Dendritic cell treated with granulocyte-macrophage colony-stimulating factor and Interleukin-4, amounts not matched to agents 40 ng/mL and 50 ng/mL, for 4 days (primary cell): ENCODE results near the gene TPK1.

Source experiments
- H3K27ac Mint-ChIP-seq: one replicate; pipeline ENCODE4 v1.8.0; 2022; ENCODE audit warnings: mild to moderate bottlenecking, mixed read lengths
- H3K27me3 Mint-ChIP-seq: one replicate; pipeline ENCODE4 v1.8.0; 2022; ENCODE audit warnings: mild to moderate bottlenecking, mixed read lengths
- H3K36me3 Mint-ChIP-seq: one replicate; pipeline ENCODE4 v1.8.0; 2022; ENCODE audit warnings: low read depth, mixed read lengths
- H3K4me1 Mint-ChIP-seq: one replicate; pipeline ENCODE4 v1.8.0; 2022; ENCODE audit warnings: low read depth, mixed read lengths
- H3K4me3 Mint-ChIP-seq: one replicate; pipeline ENCODE4 v1.8.0; 2022; ENCODE audit warnings: mild to moderate bottlenecking, moderate library complexity, mixed read lengths
- H3K9me3 Mint-ChIP-seq: one replicate; pipeline ENCODE4 v1.8.0; 2022; ENCODE audit warnings: mixed read lengths
- intact Hi-C: fragments of 100-400 bp; cut with micrococcal nuclease; formaldehyde crosslinking; loops from one replicate; pipeline ENCODE4 v1.15.0; 2022

TPK1 gene

GRCh38 chr7:144408121-144408520 lies 427.7 kb downstream of the TPK1 start:
- H3K4me3 Mint-ChIP-seq, result no peak overlapping the region
- intact Hi-C loops, result no loop called here
- H3K27me3 Mint-ChIP-seq, result peaks cover 10% of the 10 kb centered on the region
- H3K4me1 Mint-ChIP-seq, result no peaks in the 10 kb centered on the region
- no peaks in the 10 kb centered on the region for H3K9me3 Mint-ChIP-seq
- H3K27ac Mint-ChIP-seq, result no peak overlapping the region
- H3K36me3 Mint-ChIP-seq, result no peaks in the 10 kb centered on the region

- no peak overlapping the region for H3K4me3 Mint-ChIP-seq
- H3K36me3 Mint-ChIP-seq, result no peaks in the 10 kb centered on the region
- H3K9me3 Mint-ChIP-seq, result no peaks in the 10 kb centered on the region
- H3K4me1 Mint-ChIP-seq, result no peaks in the 10 kb centered on the region
- peaks cover 9% of the 10 kb centered on the region for H3K27me3 Mint-ChIP-seq
- H3K27ac Mint-ChIP-seq, result no peak overlapping the region
- intact Hi-C loops, result no loop called here
These were observed 428.5 kb downstream of the TPK1 start for GRCh38 chr7:144407266-144407931.

- Mint-ChIP-seq H3K27me3 (peaks cover 5% of the 10 kb centered on the region), H3K4me1 (no peaks in the 10 kb centered on the region), H3K4me3 (no peak overlapping the region), H3K27ac (no peak overlapping the region), H3K36me3 (no peaks in the 10 kb centered on the region), H3K9me3 (no peaks in the 10 kb centered on the region)
- intact Hi-C loops, result no loop called here
These were observed 430.9 kb downstream of the TPK1 start for GRCh38 chr7:144404946-144405345.

- H3K27ac Mint-ChIP-seq, result no peak within 1 kb of the TSS
- peaks cover 5% of the 10 kb centered on the region for H3K27me3 Mint-ChIP-seq
- no peaks in the 10 kb centered on the region for H3K4me1 Mint-ChIP-seq
These were observed 432.2 kb downstream of the TPK1 start, which contains the start of gene NOBOX for GRCh38 chr7:144403649-144404061. TSS of gene NOBOX (minus strand) at chr7:144403693.

GRCh38 chr7:144403102-144403501 lies 432.8 kb downstream of the TPK1 start:
- Mint-ChIP-seq H3K4me1 (no peaks in the 10 kb centered on the region), H3K36me3 (no peaks in the 10 kb centered on the region), H3K9me3 (no peaks in the 10 kb centered on the region), H3K4me3 (no peak overlapping the region), H3K27me3 (peaks cover 3% of the 10 kb centered on the region), H3K27ac (no peak overlapping the region)
- intact Hi-C loops, result no loop called here

More at GRCh38 chr7:144403649-144404061, 432.2 kb downstream of the TPK1 start, which contains the start of gene NOBOX:
- H3K9me3 Mint-ChIP-seq, result no peaks in the 10 kb centered on the region
- intact Hi-C loops, result no loop called here
- no peaks in the 10 kb centered on the region for H3K36me3 Mint-ChIP-seq
- no peak within 1 kb of the TSS for H3K4me3 Mint-ChIP-seq
